EH (cell line): ENCODE results near the gene ITPR2.
"Not testable (repeated sequence)": the region's sequence is repeated elsewhere in the genome, so short reads cannot be mapped to it uniquely, and the experiment has no call there.

ENCODE experiments used
- DNase-seq: peaks from one replicate; pipeline ENCODE4 v3.0.0-alpha.2; 2015; ENCODE audit warnings: low read depth

ITPR2 gene

GRCh38 chr12:26564391-26564790 is 268.6 kb downstream of the ITPR2 start:
- DNase-seq: peak; percentile 9

DNA sequence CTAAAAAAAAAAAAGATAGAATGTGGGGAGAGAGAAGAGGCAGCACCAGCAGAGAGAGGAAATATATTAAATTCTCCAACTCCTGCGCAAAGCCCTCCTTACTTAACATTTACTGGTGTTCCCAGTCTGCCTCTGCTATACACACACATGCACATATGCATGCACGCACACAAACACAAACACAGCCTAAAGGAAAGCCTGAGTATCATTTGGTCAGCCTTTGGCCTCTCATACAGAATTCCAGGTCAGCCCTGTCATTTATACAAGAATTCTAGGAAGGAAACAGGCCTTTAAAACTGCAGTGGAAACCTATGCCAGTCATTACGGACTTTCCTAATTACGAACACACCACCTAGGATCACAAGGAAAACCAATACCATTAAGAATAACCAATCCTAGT is 269.4 kb downstream of the ITPR2 start:
- DNase-seq: no peak

- DNase-seq: no peak
Measured at GRCh38 chr12:26557326-26557725, 275.7 kb downstream of the ITPR2 start.

DNA sequence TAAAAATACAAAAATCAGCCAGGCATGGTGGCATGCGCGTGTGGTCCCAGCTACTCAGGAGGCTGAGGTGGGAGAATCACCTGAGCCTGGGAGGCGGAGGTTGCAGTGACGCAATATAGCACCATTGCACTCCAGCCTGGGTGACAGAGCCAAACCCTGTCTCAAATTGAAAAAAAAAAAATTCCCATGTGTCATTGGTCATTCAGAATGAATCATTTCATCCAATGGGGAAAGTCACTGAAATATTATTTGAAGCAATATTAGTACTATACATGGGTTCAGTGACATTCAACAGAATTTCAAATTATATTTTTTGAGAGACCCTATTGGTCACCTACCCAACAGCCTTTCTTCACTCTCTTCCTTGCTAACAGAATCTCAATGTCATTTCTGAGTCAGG is 276.1 kb downstream of the ITPR2 start:
- DNase-seq: no peak

GRCh38 chr12:26555139-26555538 is 277.9 kb downstream of the ITPR2 start:
- peak; percentile 39 for DNase-seq

- DNase-seq: no peak
Measured at GRCh38 chr12:26554332-26554731, 278.7 kb downstream of the ITPR2 start.

- no peak for DNase-seq
Measured at GRCh38 chr12:26551385-26551784, 281.6 kb downstream of the ITPR2 start.

DNA sequence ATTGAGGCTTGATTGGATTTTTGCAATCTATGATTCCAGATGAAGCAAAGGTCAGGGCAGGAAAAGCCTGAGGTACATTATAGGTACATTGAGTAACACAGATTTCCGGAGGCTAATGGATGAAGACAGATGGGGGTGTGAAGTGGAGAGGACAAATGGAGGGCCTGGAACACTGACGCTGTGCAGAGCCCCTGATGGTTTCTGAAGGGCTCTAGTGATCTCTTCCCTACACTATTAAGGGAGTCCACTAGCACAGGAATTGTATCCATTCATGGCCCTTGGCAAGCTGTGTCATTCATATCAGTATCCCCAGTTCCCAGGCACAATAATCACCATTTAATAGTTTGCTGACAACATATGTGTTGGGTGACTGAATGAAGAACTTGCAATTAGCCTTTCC is 284.8 kb downstream of the ITPR2 start:
- DNase-seq: no peak

- no peak for DNase-seq
Measured at GRCh38 chr12:26546535-26547314, 286.3 kb downstream of the ITPR2 start.

- DNase-seq: no peak
Measured at GRCh38 chr12:26539131-26539530, 293.9 kb downstream of the ITPR2 start.

DNA sequence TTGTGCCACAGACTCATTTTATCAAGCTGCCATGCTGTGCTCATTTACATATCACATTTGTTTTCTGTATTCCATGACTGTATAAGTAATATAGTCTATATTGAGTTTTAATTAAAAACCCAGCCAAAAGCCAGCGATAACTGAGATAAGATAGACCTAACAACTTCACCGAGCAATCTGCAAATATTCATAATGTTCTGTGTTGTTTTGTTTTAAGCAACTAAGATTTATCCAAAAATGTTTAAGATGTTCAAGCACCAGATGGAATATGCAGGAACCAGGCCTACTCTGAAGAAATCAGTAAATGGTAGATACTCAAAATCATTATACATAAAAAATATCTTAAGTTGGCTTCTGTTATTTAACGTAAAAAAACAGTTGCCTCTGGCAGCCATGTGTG is 295.3 kb downstream of the ITPR2 start:
- no peak for DNase-seq

DNA sequence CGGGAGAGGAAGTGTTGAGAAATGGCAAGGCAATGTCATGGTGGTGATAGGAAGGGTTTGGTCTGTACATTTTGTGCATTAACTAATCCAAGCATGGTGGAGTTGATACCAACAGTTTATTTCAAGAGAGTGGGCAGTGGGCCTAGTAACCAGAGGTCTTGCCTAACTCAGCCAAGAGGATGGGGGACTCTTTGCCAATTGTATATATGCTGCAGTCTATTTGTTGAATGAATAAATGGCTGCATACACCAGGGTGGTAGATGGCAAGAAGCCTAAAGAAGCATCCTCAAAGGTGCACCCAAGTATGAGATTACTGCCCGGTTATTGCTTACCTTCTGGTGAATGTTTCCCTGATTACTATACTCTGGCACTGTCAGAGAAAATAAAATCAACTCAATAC is 295.9 kb downstream of the ITPR2 start:
- DNase-seq: no peak

GRCh38 chr12:26535826-26536225 is 297.2 kb downstream of the ITPR2 start:
- no peak for DNase-seq

DNA sequence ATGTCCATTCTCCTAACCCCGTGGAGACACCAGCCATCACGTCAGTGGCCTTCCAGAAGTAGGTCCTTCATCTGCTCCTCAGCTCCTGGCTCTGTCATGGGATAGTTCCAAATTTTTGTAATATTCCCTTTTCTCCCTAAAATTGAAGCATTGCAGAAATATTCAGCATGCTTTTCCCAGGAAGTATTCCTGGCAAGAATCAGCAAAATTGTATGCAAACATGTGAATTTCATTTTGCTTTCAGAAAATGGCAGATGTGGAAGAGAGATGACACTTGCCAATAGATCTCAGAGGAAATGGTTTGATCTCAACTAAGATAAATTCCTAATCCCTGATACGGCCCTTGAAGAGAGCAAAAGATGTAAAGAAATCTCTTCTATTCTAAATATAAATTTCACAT is 298.9 kb downstream of the ITPR2 start:
- DNase-seq: no peak

- DNase-seq: no peak
Measured at GRCh38 chr12:26533211-26533610, 299.8 kb downstream of the ITPR2 start.

DNA sequence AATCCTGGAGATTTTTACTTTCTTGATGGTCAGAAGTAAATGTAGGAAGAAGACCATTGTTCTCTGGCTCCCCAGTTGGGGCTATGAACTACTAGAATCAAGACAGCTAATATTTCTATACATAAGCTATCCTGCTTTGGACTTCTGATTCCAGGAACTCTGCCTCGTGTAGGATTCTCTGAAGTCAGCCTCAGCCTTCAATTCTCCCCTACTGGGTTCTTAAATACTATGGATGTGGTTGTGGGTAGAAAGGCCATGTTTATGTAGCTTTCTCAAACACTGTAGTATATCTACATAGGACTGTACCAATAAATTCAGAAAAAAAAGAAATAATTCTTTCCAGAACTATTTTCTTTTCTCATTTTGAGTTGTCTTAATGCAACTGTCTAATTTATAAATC is 302.5 kb downstream of the ITPR2 start:
- no peak for DNase-seq

DNA sequence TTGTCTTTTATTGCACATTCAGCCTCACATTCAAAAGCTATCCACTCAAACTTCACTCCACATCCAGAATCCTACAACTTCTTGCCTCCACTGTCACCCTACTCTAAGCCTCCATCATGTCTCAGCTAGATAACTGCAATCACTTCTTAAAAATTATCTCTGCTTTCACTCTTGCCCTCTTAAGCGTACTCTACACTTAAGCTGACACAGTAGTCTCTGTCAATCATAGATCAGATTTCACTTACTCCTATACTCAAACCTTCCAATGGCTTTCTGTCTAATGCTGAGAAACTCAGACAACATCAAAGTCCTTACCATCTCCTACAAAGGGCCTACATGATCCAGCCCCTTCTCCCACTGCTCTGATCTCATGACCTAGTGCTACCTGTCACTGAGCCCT is 304.1 kb downstream of the ITPR2 start:
- no peak for DNase-seq

DNA sequence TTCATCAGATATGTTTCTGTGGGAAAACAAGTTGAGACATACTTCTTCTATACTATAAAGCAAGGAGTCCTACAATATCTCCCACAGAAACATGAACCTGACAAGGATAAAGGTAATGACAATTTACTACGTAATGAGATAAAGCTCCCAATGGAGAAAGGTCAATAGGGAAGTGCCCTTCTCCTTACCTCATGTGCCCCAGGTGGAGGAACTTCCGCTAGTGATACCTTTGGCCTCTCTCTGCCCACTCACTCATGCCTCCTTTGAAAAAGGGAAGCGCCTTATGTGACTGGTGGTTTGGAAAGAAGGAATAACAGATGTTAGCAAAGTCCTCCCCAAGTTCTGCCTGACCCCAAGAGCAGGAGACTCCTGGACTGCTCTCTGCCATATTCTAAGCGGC is 305.3 kb downstream of the ITPR2 start:
- DNase-seq: no peak

- DNase-seq: peak; percentile 18
Measured at GRCh38 chr12:26524862-26525465, 308.0 kb downstream of the ITPR2 start.

DNA sequence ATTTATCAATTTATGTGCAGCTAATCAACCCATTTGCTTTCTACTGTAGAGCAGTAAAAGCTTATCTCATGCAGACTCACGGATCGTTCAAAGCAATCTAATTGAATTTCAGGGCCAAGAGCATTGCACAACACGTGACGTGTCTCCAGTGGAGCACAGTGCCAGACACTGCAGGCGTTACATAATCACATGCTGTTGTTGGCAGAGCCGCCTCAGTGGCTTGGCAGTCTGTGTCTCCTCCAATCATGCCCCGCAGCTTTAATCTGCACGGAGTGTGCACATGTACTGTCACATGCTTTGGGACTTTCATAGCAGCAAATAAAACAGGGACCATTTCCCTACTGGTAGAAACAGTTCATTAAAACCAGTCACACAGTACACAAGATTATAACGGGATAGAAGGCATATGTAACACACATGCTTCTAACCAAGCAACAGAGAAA is 309.3 kb downstream of the ITPR2 start:
- DNase-seq: peak; percentile 88

GRCh38 chr12:26520869-26521268 is 312.1 kb downstream of the ITPR2 start:
- no peak for DNase-seq

DNA sequence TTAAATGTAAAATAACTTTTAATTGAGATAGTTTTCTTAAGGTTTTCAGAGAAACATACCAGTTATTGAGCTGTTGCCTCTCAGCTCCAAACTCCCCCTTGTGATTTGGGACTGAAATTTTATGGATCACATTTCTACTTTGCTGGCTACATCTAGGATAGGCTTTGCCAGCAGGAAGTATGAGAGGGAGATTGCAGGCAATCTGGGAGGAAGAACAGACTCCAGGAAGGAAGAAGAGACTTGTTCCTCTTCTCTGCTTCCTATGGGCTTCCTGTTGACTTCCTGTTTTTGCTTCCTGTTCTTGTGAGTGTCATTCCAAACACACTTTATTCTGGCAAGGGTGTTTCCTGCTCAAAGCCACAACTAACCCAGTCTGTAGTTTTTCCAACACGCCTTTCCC is 312.9 kb downstream of the ITPR2 start:
- no peak for DNase-seq

DNA sequence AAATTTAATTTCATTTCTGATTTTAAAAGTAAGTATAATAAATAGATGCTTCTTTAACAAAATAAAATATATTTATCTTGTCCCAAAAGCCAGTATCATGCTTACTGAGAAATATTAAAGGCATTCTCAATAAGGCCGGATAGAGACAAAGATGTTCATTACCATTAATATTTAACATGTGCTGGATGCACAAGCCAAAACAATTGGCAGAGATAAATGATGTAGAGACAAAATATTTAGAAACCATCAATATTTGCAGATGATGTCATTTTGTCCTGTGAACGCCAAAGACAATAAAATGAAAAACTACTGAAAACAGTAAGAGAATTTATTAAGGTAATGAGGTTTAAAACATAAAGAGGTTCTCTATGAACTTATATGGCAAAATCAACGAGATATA is 313.5 kb downstream of the ITPR2 start:
- no peak for DNase-seq

GRCh38 chr12:26517320-26517719 is 315.7 kb downstream of the ITPR2 start:
- not testable (repeated sequence) for DNase-seq
